Measurements from ENCODE around the gene HOXA6.

- TF ChIP-seq CTCF (IDR thresholded peaks at IDR 0.05) (no peak), POLR2A (IDR thresholded peaks at IDR 0.05) (no peak)
These were observed 10.3 kb upstream of the HOXA6 start for GRCh38 chr7:27157702-27158431.
